IPS-NIHi11 (cell line): ENCODE measurements around the gene PLLP.
"Not testable (repeated sequence)": the region's sequence is repeated elsewhere in the genome, so short reads cannot be mapped to it uniquely, and the experiment has no call there.

Experiments used
- DNase-seq: peaks from one replicate; pipeline ENCODE4 v3.0.0; 2012; ENCODE audit warnings: mixed read lengths, low spot score

PLLP gene

DNA sequence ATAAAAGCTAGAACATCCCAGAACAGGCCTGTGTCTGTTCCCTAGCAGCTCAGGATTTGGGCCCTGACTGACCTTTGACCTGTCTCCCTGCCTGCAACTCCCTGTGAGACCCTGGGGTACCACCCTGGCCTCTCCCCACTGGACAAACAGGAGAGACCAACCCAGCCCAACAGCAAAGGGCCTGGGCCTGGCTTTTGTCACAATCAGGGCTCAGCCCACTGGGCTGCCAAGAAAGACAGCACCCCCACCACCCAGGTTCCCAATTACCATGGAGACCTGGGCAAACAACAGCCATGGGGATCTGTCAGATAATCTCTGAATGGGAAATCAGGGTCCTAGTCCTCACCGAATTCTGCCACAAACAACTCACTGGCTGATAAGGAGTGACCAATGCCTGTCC lies 11.1 kb downstream of the PLLP start:
- DNase-seq: no peak

GRCh38 chr16:57271867-57272495 lies 12.5 kb downstream of the PLLP start:
- DNase-seq: no peak

DNA sequence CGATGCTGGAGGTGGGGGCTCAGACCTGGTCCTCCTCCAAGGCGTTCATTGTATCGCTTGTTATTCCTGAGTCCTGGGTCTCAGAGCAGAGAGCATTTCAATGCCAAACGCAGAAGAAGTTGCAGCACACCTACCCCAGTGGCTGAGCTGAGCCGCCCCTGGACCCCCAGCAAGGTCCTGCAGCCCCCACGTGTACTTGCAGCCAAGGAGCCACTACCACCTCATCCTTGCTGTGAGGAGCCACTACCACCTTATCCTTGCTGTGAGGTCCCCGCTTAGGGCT lies 13.5 kb downstream of the PLLP start:
- no peak for DNase-seq

DNA sequence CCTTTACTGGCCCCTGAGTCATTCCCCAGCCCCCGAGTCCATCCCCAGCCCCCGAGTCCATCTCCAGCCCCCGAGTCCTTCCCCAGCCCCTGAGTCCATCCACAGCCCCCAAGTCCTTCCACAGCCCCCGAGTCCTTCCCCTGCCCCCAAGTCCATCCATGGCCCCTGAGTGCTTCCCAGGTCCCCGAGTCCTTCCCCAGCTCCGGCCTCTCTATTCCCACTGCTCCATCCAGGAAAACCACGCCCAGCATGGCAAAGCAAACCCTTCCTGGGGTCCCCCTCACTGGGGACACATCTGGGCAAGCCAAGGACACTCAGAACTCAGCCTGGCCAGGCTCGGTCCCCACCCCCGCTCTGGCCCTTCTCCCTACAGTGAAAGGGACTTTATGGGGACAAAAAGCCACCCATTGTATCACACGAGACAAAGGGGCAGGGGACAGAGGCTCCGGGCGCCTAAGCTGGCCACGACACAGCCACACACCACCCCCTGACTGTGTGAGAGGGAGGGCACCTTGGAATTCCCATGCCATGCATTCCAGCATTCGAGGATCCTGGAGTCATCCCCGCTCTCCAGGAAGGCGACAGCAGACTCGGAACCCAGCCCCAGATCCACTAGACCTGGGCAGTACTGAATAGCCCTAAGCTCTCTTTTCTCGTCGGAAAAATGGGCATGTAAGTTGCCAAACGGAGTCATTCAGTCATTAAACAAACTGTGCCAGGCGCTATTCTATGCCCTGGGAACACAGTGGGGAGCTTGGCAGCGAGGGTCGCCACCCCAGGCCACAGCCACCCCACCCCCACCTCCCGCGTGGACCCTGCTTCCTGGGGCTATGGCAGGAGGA lies 14.0 kb downstream of the PLLP start:
- DNase-seq: no peak

DNA sequence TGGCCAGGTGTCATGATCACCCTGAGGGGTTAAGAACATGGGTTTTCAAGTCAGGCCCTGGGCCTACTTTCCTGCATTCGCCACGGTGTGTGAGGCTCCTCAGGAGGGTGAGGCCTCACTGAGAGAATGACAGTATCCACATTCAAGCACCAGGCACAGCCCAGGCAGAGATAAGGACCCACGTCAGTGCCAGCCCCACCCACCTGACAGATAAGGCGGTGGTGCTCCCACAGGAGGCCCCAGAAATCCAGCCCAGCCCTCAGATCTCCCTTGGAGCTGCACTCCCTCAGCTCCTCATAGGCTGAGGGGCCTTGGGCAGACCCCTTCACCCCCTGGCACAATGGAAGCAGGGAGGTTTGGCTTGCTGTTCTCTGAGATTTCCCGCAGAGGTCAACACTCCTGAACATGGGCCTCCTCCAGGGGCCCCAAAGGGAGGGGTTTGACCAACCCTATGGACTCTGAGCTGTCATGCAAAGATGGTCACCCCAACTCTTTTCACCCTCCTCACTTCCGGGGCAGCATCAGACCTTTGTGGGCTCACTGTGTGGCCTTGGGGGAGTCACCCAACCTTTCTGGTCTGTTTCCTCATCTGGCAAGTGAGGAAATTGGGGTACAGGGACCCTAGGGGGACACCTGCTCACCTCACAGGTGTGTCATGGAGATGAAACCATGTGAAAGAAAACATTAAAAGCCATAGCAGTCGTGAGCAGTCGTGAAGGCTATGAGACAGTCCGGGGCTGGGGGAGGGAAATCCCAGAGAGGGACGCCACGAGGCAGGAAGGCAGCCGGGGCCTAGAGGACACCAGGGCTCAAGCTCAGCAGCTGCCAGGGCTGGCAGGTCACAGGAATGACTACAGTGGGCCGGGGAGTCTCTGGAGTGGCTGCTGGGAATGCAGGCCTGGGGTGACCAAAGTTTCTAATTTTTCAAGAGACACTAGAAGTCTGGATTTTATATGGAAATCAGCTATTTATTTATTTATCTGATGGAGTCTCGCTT lies 15.4 kb downstream of the PLLP start:
- no peak for DNase-seq

DNA sequence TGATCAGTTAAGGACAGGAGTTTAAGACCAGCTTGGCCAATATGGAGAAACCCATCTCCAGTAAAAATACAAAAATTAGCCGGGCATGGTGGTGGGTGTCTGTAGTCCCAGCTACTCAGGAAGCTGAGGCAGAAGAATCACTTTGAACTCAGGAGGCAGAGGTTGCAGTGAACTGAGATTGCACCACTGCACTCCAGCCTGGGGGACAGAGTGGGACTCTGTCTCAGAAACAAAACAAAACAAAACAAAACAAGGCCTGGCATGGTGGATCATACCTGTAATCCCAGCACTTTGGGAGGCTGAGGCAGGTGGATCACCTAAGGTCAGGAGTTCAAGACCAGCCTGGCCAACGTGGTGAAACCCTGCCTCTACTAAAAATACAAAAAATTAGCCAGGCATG lies 17.1 kb downstream of the PLLP start:
- DNase-seq: not testable (repeated sequence)

DNA sequence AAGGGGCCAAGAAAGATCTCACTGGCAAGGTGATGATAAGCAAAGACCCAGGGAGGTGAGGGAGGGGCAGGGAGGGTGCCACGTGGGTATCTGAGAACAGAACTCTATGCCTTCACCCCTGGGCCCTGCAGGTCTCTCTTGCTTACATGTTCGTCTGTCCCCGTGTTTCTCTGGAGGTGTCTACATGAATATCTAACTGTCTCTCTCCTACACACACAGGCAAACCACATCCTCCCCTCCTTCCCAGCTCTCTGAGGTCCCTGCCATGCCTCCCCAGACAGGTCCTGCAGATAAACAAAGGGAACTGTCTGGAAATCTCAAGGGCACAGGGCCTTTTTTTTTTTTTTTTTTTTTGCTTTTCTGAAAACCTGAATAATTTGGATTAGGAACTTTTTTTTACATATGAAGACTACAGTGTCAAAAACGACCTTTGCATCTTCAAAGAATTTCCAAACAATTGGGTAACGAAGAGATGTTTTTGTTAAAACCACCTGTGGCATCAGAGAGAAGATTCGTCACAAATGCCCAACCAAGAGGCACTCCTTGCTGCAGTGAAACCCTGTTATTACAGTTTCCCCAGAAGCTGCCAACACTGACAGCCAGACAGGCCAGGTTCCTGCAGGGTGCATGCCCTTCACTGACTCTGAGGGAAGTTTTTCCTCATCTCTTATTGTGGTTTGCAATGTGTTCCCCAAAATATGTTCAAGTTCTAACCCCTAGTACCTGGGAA lies 17.8 kb downstream of the PLLP start:
- no peak for DNase-seq

- no peak for DNase-seq
Measured at GRCh38 chr16:57265850-57266530, 18.5 kb downstream of the PLLP start.

DNA sequence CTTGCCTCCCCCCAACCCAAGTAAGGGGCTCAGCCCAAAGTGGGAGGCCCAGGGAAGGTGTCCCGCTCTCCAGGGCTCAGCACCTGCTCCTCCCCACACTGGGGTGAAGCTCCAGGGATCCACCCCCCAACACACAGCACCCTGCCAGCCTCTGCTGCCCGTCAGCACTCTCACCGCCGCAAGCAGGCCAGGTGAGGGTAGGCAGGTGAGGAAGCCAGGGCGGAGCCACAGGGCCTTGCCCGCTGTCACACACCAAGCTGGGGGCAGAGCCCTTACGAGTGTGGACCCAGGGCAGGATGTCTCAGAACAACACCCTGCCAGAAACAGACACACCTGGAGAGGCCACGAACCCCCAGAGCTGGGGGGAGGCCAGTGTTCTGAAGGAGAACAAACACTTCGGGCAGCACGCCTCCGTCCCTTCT lies 19.5 kb downstream of the PLLP start:
- no peak for DNase-seq

DNA sequence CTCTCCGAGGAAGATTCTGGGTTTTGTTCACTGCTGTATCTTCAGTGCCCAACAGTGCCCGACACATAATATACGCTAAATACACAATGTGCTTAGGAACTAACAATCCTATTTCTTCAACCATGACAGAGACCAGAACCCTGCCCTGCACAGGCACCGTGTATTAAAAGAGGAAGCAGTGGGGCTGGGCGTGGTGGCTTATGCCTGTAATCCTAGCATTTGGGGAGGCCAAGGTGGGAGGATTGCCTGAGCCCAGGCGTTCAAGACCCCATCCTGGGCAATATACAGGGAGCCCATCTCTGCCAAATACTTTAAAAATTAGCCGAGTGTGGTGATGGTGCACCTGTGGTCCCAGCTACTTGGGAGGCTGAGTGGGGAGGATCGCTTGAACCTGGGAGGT lies 20.1 kb downstream of the PLLP start:
- no peak for DNase-seq

DNA sequence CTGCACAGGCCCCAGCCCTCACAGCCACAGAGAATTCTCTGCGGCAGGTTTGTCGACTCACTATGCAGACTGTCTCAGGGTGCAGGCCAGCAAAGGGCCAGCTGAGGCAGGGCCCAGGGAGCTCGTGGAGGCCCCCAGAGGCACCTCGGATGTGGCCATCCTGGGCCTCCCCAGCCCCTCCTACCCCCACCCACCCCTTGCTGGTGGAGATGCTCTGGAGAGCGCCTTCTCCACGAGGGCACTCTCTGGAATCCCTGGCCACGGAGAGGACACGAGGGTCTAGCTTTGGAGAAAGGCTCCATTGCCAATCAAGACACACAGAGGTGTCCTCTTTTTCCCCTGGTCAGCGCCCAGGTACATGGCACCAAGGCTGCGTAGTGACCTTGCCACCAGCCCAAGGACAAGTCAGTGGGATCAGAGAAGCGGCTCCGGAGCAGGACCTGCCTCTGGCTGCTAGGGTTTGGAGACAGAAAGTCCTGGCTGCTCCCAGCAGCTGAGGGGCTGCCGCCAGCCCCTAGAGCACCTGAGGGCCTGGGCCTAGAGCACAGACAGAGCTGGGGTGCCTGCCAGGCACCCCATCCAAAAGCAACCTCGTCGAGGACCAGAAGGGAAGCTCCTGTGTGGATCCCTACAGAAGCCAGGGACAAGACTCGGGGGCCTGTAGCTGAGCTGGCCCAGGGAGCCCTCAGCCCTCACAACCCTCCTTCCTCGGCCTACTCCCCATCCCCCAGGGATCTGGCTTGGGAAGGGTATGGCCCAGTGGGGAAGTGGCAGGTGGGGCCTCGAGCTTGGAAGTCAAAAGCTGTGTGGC lies 20.7 kb downstream of the PLLP start:
- DNase-seq: no peak

DNA sequence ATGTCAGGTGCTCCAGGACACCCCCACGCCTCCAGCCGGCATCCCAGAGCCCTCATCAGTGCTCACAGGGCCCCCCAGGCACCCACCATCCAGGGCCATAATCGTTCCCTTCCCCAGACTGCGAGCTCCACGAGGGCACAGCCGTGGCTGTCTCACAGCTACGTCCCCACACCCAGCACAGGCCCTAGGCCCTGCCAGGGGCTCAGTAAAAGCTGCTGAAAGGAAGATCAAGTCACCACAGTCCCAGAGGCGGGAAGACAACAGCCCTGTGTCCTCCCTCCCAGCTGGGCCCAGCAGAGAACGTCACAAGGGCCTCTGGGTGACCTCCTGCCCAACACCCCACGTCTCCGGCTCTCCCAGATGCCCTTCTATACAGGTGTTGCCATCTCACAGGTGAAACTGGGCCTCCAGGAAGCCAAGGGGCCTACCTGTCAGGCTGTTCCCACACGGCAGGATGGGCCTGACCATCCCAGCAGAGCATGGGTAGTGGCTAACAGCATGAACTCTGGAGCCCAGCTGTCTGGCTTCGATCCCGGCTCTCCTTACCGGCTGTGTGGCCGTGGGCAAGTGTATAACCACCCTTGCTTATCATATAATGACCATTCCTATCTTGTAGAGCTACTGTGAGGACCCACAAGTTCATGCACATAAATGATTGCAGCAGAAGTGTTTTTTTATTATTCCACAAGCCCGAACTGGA lies 21.5 kb downstream of the PLLP start:
- DNase-seq: no peak

- DNase-seq: no peak
Measured at GRCh38 chr16:57261806-57262205, 22.7 kb downstream of the PLLP start.

- peak; percentile 52 for DNase-seq
Measured at GRCh38 chr16:57260294-57260929, 24.1 kb downstream of the PLLP start.

DNA sequence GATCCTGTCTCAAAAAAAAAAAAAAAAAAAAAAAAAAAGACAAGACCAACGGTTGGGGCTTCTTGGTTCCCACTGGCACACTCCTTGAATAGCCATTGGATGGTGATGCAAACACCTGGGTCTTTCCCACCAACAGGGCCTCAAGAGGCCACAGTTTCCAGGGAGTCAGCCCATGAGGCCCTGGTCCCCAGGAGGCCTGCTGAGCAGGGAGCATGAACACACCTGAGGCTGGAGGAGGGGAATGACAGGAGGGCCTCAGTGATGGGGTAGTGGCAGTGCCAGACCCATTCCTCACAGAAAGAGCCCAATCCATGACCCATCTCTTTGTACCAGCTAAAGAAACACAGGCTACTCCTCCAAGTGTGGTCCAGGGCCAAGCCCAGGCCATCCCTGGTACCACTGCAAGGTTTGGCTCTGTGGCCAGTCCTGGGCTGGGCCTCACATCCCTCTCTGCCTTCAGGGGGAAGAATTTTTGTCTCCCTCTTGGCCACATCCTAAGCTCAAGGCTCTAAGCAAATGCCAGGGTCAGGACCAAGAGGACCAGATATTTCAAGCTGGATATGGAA lies 25.5 kb downstream of the PLLP start:
- no peak for DNase-seq

DNA sequence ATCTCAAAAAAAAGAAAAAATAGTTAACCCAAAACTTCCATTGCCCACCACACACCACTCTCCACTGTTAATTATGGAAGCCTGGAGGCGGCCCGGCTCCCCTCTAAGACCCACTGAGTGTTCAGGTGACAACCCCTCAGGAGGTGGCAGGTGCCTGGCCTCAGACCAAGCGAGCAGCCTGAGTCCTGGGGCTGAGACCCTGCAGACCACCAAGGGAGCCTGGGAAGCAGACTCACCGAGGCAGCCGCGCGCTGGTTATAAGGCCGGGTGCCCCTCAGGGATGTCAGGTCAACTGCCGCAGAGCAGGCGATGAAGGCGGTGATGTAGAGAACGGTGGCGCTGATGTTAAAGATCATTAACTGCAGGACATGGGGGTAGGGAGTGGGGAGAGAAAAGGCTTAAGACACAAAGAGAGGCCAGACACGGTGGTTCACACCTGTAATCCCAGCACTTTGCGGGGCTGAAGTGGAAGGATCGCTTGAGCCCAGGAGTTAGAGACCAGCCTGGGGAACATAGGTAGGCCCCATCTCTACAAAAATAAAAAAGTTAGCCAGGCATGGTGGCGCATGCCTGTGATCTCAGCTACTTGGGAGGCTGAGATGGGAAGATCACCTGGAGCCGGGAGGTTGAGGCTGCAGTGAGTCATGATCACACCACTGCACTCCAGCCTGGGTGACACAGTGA lies 26.1 kb downstream of the PLLP start:
- no peak for DNase-seq

- no peak for DNase-seq
Measured at GRCh38 chr16:57257455-57258070, 26.9 kb downstream of the PLLP start.
